Measurements from ENCODE around the gene SIRT5.

- TF ChIP-seq CTCF (IDR thresholded peaks at IDR 0.05): no peak
- no peak for TF ChIP-seq RFX5 (IDR thresholded peaks at IDR 0.05)
- no peak for TF ChIP-seq CBX8 (IDR thresholded peaks at IDR 0.05)
- TF ChIP-seq CHD4 (IDR thresholded peaks at IDR 0.05; ENCODE audit: borderline replicate concordance): no peak
- TF ChIP-seq JUNB (IDR thresholded peaks at IDR 0.05): no peak
- TF ChIP-seq MYC (IDR thresholded peaks at IDR 0.05; ENCODE audit: borderline replicate concordance, low read length): no peak
Measured at GRCh38 chr6:13579911-13580310, 5.5 kb downstream of the SIRT5 start.

Data from A549 (cell line).